Ammon's horn (tissue), 1 donor: ENCODE measurements around the gene ABCC2.
"Not testable (repeated sequence)": the region's sequence is repeated elsewhere in the genome, so short reads cannot be mapped to it uniquely, and the experiment has no call there.

Source experiments
- DNase-seq: peaks from one replicate; pipeline ENCODE4 v3.0.0-alpha.2; 2016; ENCODE audit warnings: low spot score

The ABCC2 gene

DNA sequence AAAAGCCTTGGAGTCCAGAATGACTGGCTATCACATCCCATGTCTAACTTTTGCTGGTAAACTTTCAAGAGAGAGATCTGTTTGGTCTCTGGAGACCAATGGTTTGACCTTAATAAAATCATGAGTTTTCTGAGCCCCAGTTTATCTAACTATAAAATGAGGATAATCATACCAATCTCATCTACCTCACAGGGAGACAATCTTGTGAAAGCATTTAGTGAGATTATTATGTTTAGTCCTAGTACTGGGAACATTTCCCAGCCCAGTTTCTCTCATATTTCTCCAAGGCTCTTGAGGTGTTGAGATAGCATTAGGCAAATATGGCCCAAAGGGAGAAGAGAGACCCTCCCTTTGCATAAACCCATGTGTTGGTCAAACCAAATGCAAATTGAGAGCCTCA lies 25.8 kb downstream of the ABCC2 start:
- DNase-seq = no peak

DNA sequence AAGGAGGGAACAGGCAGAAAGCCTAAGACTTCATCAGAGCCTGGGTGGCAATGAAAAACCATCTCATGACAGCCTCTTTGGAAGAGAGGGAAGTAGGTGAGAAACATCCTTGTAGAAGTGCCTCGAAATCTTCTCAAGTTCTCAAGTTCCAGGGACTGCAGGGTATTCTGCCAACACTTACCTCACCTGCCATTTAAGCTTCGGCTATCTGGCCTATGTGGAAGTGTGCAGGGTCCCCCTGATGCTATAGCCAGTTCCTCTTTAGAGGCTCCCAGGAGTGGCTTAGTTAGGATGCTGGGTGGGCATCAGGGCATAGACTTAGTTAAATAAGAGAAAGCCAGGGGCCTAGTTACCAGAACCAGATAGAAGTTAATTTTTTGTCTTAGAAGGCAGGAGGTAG lies 27.0 kb downstream of the ABCC2 start:
- no peak for DNase-seq

DNA sequence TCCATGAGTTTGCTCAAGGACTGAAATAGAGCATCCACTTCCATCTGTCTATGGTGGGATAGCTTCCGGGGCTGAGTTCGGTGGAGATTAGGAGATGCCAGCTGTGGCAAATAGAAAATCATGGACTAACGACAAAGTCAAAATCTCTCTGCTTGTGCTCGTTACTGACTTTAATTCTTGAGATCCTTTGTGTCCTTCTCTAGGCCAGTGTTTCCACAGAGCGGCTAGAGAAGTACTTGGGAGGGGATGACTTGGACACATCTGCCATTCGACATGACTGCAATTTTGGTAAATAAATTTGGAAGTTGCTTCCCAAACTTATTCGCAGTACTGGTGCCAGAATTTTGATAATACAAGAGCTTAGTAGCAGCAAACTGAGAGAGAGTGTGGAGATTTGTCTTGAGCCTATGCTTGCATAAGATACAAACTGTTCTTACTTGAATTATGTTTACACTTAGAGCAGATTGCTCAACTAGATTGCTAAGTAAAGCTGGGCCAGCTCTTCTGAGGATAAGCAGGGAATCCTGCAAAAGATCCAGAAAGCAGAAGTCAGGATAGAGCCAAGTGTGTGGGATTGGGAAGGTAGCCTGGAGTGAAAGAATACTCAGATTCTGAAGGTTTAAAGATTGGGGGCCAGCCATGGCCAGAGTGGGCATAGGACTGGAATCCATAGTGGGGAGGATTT lies 27.6 kb downstream of the ABCC2 start:
- peak; percentile 8 for DNase-seq

DNA sequence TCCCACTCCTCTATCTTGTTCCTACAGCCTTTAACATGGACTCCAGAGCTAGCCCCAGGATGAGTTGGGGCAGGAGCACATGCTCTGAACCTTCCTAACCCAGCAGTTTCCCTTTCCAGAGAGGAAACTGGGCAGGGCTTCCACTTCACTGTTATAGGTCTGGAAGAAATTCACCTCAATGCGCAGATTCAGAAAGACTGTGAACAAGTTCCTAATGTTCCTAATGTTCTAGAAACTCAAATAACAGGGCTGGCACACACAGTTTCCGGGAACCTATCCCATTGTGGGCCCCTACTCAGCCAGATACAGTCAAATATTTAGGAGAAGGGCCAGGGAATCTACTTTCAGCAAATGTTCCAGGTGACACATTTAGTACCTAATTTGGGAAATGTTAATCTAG lies 29.7 kb downstream of the ABCC2 start:
- DNase-seq = no peak

DNA sequence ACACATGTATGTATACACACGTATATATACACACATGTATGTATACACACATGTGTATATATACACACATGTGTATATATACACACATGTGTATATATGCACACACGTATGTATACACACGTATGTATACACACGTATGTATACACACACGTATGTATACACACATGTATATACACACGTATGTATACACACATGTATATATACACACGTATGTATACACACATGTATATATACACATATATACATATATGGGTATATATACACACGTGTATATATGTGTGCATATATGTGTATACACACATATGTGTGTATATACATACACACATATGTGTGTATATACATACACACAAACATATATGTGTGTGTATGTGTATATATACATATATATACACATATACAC lies 31.7 kb downstream of the ABCC2 start:
- no peak for DNase-seq

DNA sequence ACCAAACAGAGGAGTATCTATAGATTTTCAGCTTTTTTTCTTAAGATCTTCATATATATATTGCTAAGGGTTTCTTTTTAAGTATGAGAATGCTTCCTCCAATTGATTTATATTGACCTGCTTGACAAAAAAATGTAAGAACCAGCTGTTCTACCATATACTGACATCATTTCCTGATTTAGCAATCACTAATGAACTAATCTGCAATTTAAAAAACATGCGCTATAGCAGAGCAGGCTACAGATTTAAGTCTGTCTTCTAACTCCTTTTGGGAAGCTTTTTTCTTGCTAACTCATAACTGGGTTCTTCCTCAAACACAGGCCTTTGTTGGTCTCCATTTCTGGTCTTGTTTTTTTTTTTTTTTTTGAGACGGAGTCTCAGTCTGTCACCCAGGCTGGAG lies 33.2 kb downstream of the ABCC2 start:
- DNase-seq = no peak

DNA sequence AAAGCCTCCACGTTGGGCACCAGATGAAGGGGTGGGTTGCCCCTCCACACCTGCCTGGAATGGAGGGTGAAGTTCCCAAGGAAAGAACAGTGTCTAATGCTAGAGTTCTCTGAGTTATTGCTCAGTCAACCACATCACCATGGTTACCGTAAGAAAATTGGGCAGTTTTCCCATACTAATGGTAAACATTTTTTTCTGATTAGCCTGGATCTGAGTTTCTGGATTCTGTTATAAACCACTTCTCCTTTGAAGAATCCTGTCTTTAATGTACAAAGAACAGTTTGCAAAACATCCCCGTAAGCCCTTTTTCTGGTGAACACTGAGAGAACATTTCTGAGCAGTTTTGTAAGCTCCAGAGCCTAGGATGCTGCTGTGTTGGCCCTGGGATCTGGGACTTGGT lies 45.5 kb downstream of the ABCC2 start:
- DNase-seq = no peak

DNA sequence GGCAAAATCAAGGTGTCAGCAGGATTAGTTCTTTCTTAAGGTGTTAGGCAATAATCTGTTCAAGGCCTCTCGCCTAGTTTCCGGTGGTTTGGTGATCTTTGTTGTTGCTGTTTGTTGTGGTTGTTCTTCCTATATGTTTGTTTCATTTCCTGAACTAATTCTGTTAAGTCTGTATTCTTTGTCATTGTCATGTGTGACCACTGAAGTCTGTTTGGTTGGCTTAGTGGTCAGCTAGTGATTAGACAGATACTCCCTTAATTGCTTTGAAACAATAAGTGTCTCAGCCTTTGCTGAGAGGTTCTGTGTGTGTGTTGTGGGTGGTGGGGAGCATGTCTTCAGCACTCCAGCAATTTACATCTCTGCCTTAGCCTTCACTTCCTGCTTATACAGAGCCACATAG lies 46.0 kb downstream of the ABCC2 start:
- DNase-seq = no peak

DNA sequence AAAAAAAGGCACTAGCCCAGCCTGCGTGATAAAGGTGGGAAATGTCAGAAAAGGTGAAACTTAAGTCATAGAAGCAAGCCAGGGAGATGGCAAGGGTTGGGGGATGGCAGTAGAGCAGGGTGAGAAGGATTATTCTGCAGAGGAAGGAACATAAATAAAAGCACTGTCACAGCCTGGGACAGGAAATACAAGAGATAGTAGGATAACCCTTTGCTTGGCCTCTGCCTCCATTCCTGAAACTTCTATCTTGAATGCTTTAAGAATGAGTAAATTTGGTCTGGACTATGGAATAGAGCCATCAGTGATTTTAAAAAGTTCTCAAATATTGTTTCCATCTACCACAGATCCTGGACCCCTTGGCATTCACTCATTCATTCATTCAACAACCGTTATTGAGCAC lies 50.0 kb downstream of the ABCC2 start:
- no peak for DNase-seq

DNA sequence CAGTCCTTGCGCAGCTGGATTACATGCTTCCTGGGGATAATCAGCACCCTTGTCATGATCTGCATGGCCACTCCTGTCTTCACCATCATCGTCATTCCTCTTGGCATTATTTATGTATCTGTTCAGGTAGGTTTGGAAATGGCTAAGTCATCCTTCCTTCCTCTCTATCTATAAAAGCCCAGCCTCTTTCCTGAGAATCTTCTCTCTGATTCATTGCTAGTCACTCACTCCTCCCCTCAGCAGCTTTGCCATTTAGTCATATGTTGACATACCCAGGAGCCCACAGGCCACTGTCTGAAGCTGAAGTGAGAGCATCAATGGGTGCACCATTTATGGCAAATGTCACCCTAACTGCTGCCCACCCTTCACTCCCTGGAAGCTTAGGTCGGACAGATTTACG lies 52.0 kb downstream of the ABCC2 start:
- DNase-seq = no peak

DNA sequence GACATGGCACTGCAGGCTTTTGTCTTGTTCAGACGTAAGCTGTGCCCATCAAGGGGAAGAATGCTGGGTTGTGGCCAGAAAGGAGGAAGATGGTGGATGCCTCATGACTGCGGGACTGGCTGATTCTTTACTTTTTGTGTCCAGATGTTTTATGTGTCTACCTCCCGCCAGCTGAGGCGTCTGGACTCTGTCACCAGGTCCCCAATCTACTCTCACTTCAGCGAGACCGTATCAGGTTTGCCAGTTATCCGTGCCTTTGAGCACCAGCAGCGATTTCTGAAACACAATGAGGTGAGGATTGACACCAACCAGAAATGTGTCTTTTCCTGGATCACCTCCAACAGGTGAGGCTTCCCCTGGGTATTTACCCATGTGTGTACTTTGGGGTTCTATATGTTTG lies 53.5 kb downstream of the ABCC2 start:
- DNase-seq = no peak

DNA sequence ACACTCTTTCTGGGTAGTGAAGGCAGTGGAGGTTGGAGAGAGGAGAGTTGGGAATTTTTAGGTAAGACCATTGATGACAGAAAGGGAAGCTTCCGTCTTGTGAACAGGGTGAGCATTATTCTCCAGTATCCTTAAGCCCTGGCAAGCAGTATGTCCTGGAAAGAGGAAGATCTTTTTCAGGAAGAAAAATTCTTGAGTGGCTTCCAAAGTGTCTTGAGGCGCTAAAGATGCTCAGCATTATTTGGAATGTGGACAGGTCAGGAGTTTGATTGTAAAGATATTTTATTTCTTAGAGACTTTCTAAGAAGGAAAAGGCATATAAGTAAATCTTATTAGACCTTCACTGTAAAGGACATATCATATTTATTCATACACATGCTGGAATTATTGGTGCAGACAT lies 54.3 kb downstream of the ABCC2 start:
- no peak for DNase-seq

DNA sequence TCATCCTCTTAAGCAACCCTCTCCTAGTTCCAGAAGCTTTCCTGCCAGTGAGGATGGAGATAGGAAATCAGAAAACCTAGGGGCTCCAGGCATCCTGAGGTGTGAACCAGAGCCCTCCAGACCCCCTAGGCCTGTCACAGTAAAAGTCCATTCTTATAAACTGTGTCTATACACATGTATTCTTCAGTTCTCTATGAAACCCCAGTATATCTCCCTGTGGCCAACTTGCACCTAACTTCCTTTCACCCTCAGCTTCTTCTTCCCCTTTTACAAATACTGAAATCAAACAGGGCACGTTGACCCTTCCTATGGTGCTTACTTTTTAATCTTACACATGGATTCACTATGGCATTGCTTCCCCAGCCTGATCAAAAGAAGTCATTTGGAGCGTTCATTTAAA lies 58.4 kb downstream of the ABCC2 start:
- DNase-seq = not testable (repeated sequence)

DNA sequence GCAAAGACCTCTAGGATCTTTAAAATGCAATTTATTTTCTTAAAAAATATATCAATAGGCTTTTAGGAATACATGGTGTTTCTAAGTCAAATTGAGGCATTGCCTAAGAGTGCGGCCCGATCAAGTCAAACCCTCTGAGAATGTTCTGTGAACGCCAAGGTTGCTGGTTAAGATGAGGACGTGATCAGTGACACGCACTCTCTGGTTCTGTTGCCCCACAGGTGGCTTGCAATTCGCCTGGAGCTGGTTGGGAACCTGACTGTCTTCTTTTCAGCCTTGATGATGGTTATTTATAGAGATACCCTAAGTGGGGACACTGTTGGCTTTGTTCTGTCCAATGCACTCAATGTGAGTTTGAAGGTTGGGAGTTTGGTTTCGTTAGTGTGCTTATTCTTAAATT lies 59.3 kb downstream of the ABCC2 start:
- DNase-seq = no peak

DNA sequence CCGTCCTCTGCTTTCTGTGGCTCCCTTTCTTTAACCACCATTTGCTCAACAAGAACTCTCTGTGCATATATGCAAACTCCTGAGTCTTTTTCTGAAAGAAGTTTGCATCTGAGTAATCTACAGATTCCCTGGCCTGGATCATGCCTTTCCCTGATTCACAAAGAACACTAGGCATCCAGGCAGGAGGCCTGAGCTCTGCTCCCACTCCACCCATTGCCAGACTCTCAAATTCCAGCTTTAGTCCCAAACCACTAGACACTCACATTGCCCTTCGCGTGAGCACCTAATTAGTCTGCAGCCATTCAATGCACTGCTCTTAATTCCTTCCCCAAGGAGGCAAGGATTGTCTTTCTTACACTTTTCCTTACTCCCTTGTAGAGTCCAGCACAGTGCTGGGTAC lies 60.9 kb downstream of the ABCC2 start:
- no peak for DNase-seq

DNA sequence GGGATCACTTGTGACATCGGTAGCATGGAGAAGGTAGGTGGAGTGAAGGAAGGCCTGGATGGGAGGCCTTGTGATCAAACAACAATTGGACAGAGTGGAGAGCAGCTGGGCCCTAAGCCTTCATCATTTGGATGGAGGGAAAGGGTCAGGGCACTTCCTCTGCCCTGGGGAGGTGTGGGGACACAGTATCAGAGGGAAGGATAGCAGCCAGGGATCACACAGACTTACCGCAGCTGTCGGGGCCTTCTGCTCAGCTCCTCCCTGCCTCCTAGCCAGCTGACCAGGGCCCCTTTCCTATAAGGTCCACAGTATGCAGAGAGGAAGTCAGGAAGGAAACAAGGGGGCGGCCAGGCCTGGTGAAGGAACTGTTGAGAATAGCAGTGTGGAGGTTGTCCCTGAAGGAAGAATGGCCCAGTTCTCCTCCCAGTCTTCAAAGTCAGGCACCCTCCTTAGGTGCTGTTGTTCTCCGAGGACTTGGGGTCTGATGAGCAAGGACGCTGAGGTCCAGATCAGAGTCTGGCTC lies 62.1 kb downstream of the ABCC2 start:
- no peak for DNase-seq

DNA sequence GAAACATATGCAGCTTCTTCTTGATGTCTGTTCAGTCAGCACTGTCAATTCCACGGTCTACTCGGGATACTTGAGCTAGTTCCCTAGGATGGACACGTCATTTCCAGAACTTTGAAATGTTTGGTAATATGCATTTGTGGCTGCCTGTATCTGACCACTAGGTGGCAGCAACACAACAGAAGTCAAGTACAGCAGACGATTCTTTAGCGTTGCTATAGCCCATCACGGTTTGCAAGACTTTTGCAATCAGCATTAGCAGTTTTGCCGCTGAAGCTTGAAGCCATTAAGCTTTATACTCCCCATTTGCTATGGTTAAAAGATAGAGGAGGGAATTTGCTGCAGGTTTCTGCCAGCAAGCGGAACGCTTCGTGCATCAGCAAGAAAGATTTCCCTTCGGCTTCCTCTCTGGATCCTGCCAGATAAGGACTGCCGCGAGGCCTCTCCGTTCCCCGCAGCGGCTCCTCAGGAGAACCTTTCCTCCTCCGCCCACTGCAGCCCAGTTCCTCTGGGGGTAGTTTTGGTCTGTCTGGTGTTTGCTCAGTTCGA lies 63.5 kb downstream of the ABCC2 start:
- peak; percentile 94 for DNase-seq

DNA sequence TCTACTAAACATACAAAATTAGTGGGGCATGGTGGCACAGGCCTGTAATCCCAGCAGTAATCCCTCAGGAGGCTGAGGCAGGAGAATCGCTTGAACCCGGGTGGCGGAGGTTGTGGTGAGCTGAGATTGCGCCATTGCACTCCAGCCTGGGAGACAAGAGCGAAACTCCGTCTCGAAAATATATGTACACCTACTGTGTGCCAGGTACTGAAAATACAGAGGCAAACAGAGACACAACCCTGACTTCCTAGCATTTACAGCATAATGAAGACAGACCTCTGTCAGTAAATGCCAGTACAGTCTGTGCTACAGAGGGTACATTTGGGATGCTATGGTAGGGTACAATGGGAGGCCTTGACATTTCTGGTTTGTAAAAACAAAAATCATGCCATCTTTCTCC lies 66.6 kb downstream of the ABCC2 start:
- DNase-seq = no peak

DNA sequence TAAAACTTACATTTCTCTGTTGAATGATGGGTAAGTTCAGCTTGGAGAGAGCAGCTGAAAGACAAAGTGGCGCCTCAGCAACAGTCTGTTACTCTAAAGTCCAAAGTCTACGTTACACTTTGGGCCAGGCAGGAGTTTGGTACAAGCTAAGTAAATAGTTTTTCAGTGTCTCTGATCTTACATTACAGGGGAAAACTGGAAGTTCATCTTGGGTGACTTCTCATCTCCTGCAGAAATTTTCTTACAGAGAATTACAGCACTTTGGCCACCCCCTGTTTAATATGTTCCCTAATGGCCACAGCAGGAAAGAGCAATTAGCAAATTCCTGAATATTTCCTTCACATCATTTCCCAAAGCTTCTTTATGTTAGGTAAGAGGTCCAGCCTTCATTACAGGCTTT lies 67.1 kb downstream of the ABCC2 start:
- no peak for DNase-seq

DNA sequence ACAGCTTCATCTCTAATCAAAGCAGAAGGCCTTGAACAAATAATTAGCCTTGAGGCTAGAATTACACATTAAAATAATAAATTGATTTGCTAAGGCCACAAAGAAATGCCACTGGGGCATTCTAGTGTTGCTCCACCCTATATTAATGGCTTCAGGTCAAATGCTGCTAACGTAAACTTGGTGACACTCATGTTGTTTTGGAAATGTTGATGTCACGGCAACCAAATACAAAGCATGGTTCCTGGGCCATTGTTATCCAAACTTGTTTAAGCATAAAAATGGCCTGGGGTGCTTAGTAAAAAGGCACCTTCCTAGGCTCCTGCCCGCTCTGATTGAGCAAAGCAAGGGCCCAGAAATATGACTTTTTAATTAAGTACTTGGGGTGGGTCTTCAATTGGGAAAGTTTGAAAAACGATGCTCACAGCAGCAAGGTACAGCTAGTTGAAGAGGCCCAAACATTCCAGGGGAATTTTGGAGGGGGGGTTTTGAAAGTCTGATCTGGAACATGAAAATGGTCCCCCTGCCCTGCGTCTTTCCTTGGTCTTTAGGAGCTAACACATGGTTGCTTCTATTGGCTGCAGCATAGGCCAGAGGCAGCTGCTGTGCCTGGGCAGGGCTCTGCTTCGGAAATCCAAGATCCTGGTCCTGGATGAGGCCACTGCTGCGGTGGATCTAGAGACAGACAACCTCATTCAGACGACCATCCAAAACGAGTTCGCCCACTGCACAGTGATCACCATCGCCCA lies 67.8 kb downstream of the ABCC2 start:
- no peak for DNase-seq

DNA sequence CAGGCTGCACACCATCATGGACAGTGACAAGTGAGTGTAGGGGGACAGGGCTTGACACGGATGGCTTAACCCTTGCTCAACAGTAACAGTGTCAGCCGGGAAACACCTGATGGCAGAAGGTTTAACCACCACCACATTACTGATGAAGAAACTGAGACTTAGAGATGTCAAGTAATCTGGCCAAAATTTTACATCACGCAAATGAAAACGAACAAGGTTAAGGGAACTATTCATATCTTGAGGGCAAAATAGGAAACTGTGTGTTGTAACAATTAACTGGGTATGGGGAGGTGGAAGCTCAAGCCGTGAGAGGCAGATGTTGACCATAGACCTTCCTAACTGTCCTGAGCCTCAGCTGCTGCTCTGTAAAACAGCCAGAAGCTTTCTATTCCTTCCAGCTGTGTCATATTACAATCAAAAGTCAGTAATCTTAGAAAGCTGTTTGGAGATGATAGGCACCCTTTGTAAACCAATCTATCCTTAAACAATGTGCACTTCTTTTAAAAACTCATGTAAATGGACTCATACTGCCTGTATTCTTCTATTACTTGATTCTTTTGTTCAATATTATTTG lies 68.4 kb downstream of the ABCC2 start:
- DNase-seq = no peak

DNA sequence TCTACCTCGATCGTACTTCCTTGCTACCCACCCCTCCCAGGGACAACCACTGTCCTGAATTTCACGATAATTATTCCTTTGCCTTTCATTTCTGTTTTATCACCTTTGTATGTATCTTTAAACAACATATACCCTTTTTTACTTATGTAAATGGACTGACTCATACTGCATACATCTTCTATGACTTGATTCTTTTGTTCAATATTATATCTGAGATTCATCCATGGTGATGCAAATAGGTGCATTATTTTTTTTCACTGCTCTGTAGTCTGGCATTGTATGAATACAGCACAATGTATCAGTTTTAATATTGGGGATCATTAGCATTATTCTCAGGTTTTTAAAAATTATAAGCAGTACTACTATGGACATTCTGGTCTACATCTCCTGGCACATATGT lies 69.4 kb downstream of the ABCC2 start:
- DNase-seq = no peak
